Smooth muscle cell (in vitro differentiated cells): Measurements from ENCODE around the gene CPSF4. TPM values are rescaled to one million over a fixed set of nuclear protein-coding genes. Genes with fewer than 3 reads are reported as not detected.

Experiments
- DNase-seq: peaks from one replicate; lab custom pipeline; 2025; ENCODE audit not compliant: unreplicated experiment; lab: John Stamatoyannopoulos, UW
- H2AFZ ChIP-seq: fragments of 200-600 bp; sonication (generic); 2 replicates; pipeline ENCODE4 v1.6.0; 2016; ENCODE audit warnings: antibody characterized with exemption, low read depth, mild to moderate bottlenecking
- H3F3A ChIP-seq: fragments of 200-600 bp; sonication (generic); 2 replicates; pipeline ENCODE4 v1.6.0; 2017; ENCODE audit warnings: antibody characterized with exemption, low read depth
- H3K27ac ChIP-seq: fragments of 200-600 bp; sonication (generic); 2 replicates; pipeline ENCODE4 v1.5.1; 2016; ENCODE audit warnings: low read depth, mild to moderate bottlenecking
- H3K27me3 ChIP-seq: fragments of 200-600 bp; sonication (generic); 2 replicates; pipeline ENCODE4 v1.6.1; 2016; ENCODE audit warnings: low read depth, mild to moderate bottlenecking
- H3K36me3 ChIP-seq: fragments of 200-600 bp; sonication (generic); 2 replicates; pipeline ENCODE4 v1.5.1; 2016; ENCODE audit warnings: low read depth
- H3K4me1 ChIP-seq: fragments of 200-600 bp; sonication (generic); 2 replicates; pipeline ENCODE4 v1.5.1; 2016; ENCODE audit warnings: low read depth
- H3K4me2 ChIP-seq: fragments of 200-600 bp; sonication (generic); 2 replicates; pipeline ENCODE4 v1.6.0; 2016; ENCODE audit warnings: mild to moderate bottlenecking
- H3K4me3 ChIP-seq: fragments of 200-600 bp; sonication (generic); 2 replicates; pipeline ENCODE4 v1.5.1; 2016; ENCODE audit warnings: mild to moderate bottlenecking
- H3K79me2 ChIP-seq: fragments of 200-600 bp; sonication (generic); 2 replicates; pipeline ENCODE4 v1.6.0; 2016; ENCODE audit warnings: low read depth, mild to moderate bottlenecking
- H3K9ac ChIP-seq: fragments of 200-600 bp; sonication (generic); 2 replicates; pipeline ENCODE4 v1.6.0; 2016; ENCODE audit warnings: low read depth
- H3K9me3 ChIP-seq: fragments of 200-600 bp; sonication (generic); replicated peaks from 2 replicates; pipeline ENCODE4 v1.5.1; 2016; ENCODE audit warnings: low read depth
- H4K20me1 ChIP-seq: fragments of 200-600 bp; sonication (generic); 2 replicates; pipeline ENCODE4 v1.6.0; 2016; ENCODE audit warnings: low read depth
- WGBS: methylation state at CpG from one replicate; pipeline ENCODE4 v1.1.7; 2016; ENCODE audit warnings: low lambda C conversion rate; 5-methylcytosine and 5-hydroxymethylcytosine counted together
- polyA plus RNA-seq: library from polyadenylated mRNA; unstranded; fragments of >200 nt; fragmentation: Nextera tagmentation; extraction: Ambion mirVana; gene quantifications from 2 replicates; pipeline ENCODE4 v1.2.1, GENCODE V29; 2016
- total RNA-seq: library from RNA; depleted of rRNA; stranded (reverse); fragments of >200 nt; gene quantifications from 2 replicates; pipeline ENCODE4 v1.2.3, GENCODE V29; 2014
- TF ChIP-seq, protein P1 (sequence below): fragments of 200-600 bp; sonication (generic); IDR thresholded peaks from 2 replicates; pipeline ENCODE4 v1.5.1; 2017; ENCODE audit warnings: borderline replicate concordance, mild to moderate bottlenecking, antibody characterized with exemption; ENCODE audit not compliant: insufficient read depth, poor library complexity, severe bottlenecking

Gene CPSF4
- total and polyA plus RNA-seq, 2 experiments from 2014 or later: 27.1 to 30.3 TPM

DNA sequence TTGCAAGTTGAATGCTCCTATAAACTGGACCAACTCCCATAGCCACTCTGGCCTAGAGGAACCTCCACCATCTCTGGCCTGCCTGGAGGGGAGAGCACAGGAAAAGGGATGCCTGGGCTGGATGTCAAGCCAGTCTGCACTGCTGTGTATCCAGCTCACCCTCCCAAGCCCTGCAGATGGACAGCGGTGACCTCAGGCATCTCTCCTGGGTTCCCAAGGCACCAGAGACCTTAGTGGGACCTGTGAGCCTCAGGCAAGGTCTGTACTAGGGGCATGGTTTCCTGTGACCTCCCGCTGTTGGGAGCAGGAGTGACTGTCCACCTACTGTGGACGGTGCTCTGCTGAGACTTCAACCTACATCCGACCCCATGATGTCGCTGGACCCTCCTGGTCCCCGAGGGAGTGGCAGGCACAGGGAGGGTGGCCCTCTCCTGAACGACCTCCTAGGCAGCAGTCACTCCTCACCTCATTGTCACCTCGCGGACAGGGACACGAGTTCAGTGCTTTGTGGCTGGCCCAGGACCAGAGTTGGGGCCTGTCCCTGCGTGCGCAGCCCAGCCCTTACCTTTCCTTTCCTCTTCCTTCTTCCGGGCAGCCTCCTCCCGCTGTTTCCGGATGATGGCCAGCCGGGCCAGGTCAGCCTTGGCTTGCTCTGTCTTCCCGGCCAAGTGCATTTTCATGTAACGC is 41.3 kb upstream of the CPSF4 start:
- peaks cover 17% of the 10 kb centered on the region for H3F3A ChIP-seq
- no peaks in the 10 kb centered on the region for H3K4me1 ChIP-seq
- H3K9me3 ChIP-seq: no peaks in the 10 kb centered on the region
- H3K27ac ChIP-seq: no peak overlapping the region
- DNase-seq: no peak
- no peaks in the 10 kb centered on the region for H3K36me3 ChIP-seq
- H3K27me3 ChIP-seq: no peaks in the 10 kb centered on the region
- H3K79me2 ChIP-seq: no peaks in the 10 kb centered on the region
- no peak overlapping the region for H2AFZ ChIP-seq
- H3K9ac ChIP-seq: no peak overlapping the region
- TF ChIP-seq, protein P1, sequence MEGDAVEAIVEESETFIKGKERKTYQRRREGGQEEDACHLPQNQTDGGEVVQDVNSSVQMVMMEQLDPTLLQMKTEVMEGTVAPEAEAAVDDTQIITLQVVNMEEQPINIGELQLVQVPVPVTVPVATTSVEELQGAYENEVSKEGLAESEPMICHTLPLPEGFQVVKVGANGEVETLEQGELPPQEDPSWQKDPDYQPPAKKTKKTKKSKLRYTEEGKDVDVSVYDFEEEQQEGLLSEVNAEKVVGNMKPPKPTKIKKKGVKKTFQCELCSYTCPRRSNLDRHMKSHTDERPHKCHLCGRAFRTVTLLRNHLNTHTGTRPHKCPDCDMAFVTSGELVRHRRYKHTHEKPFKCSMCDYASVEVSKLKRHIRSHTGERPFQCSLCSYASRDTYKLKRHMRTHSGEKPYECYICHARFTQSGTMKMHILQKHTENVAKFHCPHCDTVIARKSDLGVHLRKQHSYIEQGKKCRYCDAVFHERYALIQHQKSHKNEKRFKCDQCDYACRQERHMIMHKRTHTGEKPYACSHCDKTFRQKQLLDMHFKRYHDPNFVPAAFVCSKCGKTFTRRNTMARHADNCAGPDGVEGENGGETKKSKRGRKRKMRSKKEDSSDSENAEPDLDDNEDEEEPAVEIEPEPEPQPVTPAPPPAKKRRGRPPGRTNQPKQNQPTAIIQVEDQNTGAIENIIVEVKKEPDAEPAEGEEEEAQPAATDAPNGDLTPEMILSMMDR: no peak
- H3K4me3 ChIP-seq: no peak overlapping the region
- WGBS: 96% methylated on average over 18 of the region's 18 CpGs
- H3K4me2 ChIP-seq: no peak overlapping the region
- peaks cover 65% of the 10 kb centered on the region for H4K20me1 ChIP-seq

- Histone ChIP-seq H3K36me3 (no peaks in the 10 kb centered on the region), H4K20me1 (peaks cover 65% of the 10 kb centered on the region), H3F3A (peaks cover 17% of the 10 kb centered on the region), H3K4me2 (no peak overlapping the region), H3K9me3 (no peaks in the 10 kb centered on the region), H3K4me1 (no peaks in the 10 kb centered on the region), H3K79me2 (peaks cover 3% of the 10 kb centered on the region), H3K4me3 (no peak overlapping the region), H3K27ac (no peak overlapping the region), H3K9ac (no peak overlapping the region), H2AFZ (no peak overlapping the region), H3K27me3 (no peaks in the 10 kb centered on the region)
- DNase-seq: no peak
- 94% methylated on average over 5 of the region's 5 CpGs for WGBS
- TF ChIP-seq, protein P1: no peak
Measured at GRCh38 chr7:99398891-99399445, 39.8 kb upstream of the CPSF4 start.

DNA sequence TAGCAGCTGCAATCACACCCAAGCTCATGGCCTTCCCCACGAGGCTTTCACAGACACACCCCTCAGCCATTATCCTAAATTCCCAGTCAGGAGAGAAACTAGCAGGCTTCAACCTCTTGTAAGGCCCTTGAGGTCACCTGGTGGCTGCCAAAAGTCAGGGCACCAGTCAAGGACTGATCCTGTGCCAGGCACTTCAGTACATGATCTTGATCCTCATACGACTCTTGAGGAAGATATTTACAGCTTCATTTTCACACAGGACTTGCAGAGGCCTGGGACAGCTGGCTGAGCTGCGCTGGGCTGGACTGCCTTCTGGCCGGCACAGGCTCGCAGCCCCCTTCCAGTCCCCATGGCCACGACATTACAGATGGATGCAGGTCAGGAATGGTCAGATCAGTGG is 39.1 kb upstream of the CPSF4 start:
- TF ChIP-seq, protein P1: no peak
- H3K27ac ChIP-seq: no peak overlapping the region
- no peaks in the 10 kb centered on the region for H3K9me3 ChIP-seq
- H2AFZ ChIP-seq: no peak overlapping the region
- H3K36me3 ChIP-seq: no peaks in the 10 kb centered on the region
- 96% methylated on average over 6 of the region's 6 CpGs for WGBS
- peaks cover 16% of the 10 kb centered on the region for H3F3A ChIP-seq
- no peak overlapping the region for H3K9ac ChIP-seq
- H4K20me1 ChIP-seq: peaks cover 67% of the 10 kb centered on the region
- H3K27me3 ChIP-seq: no peaks in the 10 kb centered on the region
- H3K4me1 ChIP-seq: no peaks in the 10 kb centered on the region
- no peak overlapping the region for H3K4me3 ChIP-seq
- DNase-seq: no peak
- peaks cover 3% of the 10 kb centered on the region for H3K79me2 ChIP-seq
- no peak overlapping the region for H3K4me2 ChIP-seq

DNA sequence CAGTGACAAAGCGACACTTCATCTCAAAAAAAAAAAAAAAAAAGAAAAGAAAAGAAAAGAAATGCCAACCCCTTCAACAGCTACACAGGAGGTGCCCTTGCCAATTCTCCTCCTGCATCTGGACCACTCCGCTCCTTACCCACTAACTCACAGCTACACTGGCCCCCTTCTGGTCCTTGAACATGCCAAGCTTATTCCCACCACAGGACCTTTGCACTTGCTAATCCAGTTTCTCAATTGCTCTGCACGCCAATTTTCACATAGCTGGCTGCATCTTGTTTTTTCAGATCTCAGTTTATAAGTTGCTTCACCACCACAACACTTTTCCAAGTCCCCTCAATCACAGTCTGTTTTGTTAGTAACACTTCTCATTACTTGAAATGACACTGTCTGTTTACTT is 35.9 kb upstream of the CPSF4 start:
- no peak overlapping the region for H3K4me2 ChIP-seq
- no peak for DNase-seq
- peaks cover 12% of the 10 kb centered on the region for H3K4me1 ChIP-seq
- H3K36me3 ChIP-seq: no peaks in the 10 kb centered on the region
- H3K27ac ChIP-seq: no peak overlapping the region
- 99% methylated on average over 2 of the region's 3 CpGs for WGBS
- H3K9ac ChIP-seq: no peak overlapping the region
- no peaks in the 10 kb centered on the region for H3K9me3 ChIP-seq
- no peak overlapping the region for H3K4me3 ChIP-seq
- H2AFZ ChIP-seq: no peak overlapping the region
- H4K20me1 ChIP-seq: peaks cover 76% of the 10 kb centered on the region
- H3F3A ChIP-seq: peaks cover 6% of the 10 kb centered on the region
- H3K79me2 ChIP-seq: peaks cover 33% of the 10 kb centered on the region
- TF ChIP-seq, protein P1: no peak
- no peaks in the 10 kb centered on the region for H3K27me3 ChIP-seq
